HEK293 (cell line): ENCODE data around the gene ZNF865.

Experiments used
- BCL11A ChIP-seq: fragments of 450-650 bp; formaldehyde crosslinking; IDR thresholded peaks from 2 replicates; pipeline ENCODE4 v1.5.1; 2016; ENCODE audit warnings: low read depth, missing biosample characterization, missing genetic modification characterization
- CTCF ChIP-seq: fragments of 450-650 bp; formaldehyde crosslinking; IDR thresholded peaks from 2 replicates; pipeline ENCODE4 v1.5.1; 2016; ENCODE audit warnings: missing biosample characterization, missing genetic modification characterization
- HIC1 ChIP-seq: fragments of 450-650 bp; formaldehyde crosslinking; IDR thresholded peaks from 2 replicates; pipeline ENCODE4 v1.5.1; 2016; ENCODE audit warnings: missing biosample characterization, missing genetic modification characterization
- KLF1 ChIP-seq: fragments of 450-650 bp; formaldehyde crosslinking; IDR thresholded peaks from 2 replicates; pipeline ENCODE4 v1.5.1; 2016; ENCODE audit warnings: missing biosample characterization, missing genetic modification characterization
- KLF8 ChIP-seq: fragments of 450-650 bp; formaldehyde crosslinking; IDR thresholded peaks from 2 replicates; pipeline ENCODE4 v1.5.1; 2016; ENCODE audit warnings: missing biosample characterization, missing genetic modification characterization
- KLF9 ChIP-seq: fragments of 450-650 bp; formaldehyde crosslinking; IDR thresholded peaks from 2 replicates; pipeline ENCODE4 v1.5.1; 2016; ENCODE audit warnings: missing biosample characterization, missing genetic modification characterization, low read depth
- PRDM10 ChIP-seq: fragments of 450-650 bp; formaldehyde crosslinking; IDR thresholded peaks from 2 replicates; pipeline ENCODE4 v1.5.1; 2016; ENCODE audit warnings: missing biosample characterization, missing genetic modification characterization
- SP2 ChIP-seq: fragments of 450-650 bp; formaldehyde crosslinking; IDR thresholded peaks from 2 replicates; pipeline ENCODE4 v1.5.1; 2016; ENCODE audit warnings: missing biosample characterization, missing genetic modification characterization
- ZFP69B ChIP-seq: fragments of 450-650 bp; formaldehyde crosslinking; IDR thresholded peaks from 2 replicates; pipeline ENCODE4 v1.5.1; 2016; ENCODE audit warnings: missing biosample characterization, missing genetic modification characterization
- ZNF138 ChIP-seq: fragments of 450-650 bp; formaldehyde crosslinking; IDR thresholded peaks from 2 replicates; pipeline ENCODE4 v1.5.1; 2016; ENCODE audit warnings: missing biosample characterization, missing genetic modification characterization, borderline replicate concordance
- ZNF2 ChIP-seq: fragments of 450-650 bp; formaldehyde crosslinking; IDR thresholded peaks from 2 replicates; pipeline ENCODE4 v1.5.1; 2016; ENCODE audit warnings: missing biosample characterization, missing genetic modification characterization
- ZNF211 ChIP-seq: fragments of 450-650 bp; formaldehyde crosslinking; IDR thresholded peaks from 2 replicates; pipeline ENCODE4 v1.5.1; 2016; ENCODE audit warnings: low read depth, missing biosample characterization, missing genetic modification characterization
- ZNF266 ChIP-seq: fragments of 450-650 bp; formaldehyde crosslinking; IDR thresholded peaks from 2 replicates; pipeline ENCODE4 v1.5.1; 2016; ENCODE audit warnings: missing biosample characterization, missing genetic modification characterization, low read depth
- ZNF335 ChIP-seq: fragments of 450-650 bp; formaldehyde crosslinking; conservative IDR thresholded peaks from 2 replicates; pipeline ENCODE4 v1.5.1; 2016; ENCODE audit warnings: missing biosample characterization, missing genetic modification characterization
- ZNF518A ChIP-seq: fragments of 450-650 bp; formaldehyde crosslinking; conservative IDR thresholded peaks from 2 replicates; pipeline ENCODE4 v1.5.1; 2016; ENCODE audit warnings: low read depth, missing biosample characterization, missing genetic modification characterization
- ZNF610 ChIP-seq: fragments of 450-650 bp; formaldehyde crosslinking; IDR thresholded peaks from 2 replicates; pipeline ENCODE4 v1.5.1; 2016; ENCODE audit warnings: missing biosample characterization, missing genetic modification characterization, borderline replicate concordance
- ZNF692 ChIP-seq: fragments of 450-650 bp; formaldehyde crosslinking; IDR thresholded peaks from 2 replicates; pipeline ENCODE4 v1.5.1; 2016; ENCODE audit warnings: missing biosample characterization, missing genetic modification characterization
- ZSCAN23 ChIP-seq: fragments of 450-650 bp; formaldehyde crosslinking; IDR thresholded peaks from 2 replicates; pipeline ENCODE4 v1.5.1; 2016; ENCODE audit warnings: missing biosample characterization, missing genetic modification characterization
- ZSCAN30 ChIP-seq: fragments of 450-650 bp; IDR thresholded peaks from 2 replicates; pipeline ENCODE4 v1.5.1; 2018; ENCODE audit warnings: missing biosample characterization, mild to moderate bottlenecking, missing genetic modification characterization, moderate library complexity
- ZSCAN4 ChIP-seq: fragments of 450-650 bp; formaldehyde crosslinking; IDR thresholded peaks from 2 replicates; pipeline ENCODE4 v1.5.1; 2017; ENCODE audit warnings: missing biosample characterization, missing genetic modification characterization

The ZNF865 gene

GRCh38 chr19:55598719-55599467 is 6.6 kb upstream of the ZNF865 start (continued):
- TF ChIP-seq ZNF518A (tag by site-specific recombination): no peak
- peak; percentile 84; the same call in 1 of the 2 replicates for TF ChIP-seq ZSCAN30 (tag by site-specific recombination)
- TF ChIP-seq ZNF610 (tag by site-specific recombination): peak; percentile 75
- TF ChIP-seq ZNF692: peak; percentile 95
- peak; percentile 68 for TF ChIP-seq PRDM10 (tag by site-specific recombination)
- no peak for TF ChIP-seq ZNF335 (tag by site-specific recombination)
- no peak for TF ChIP-seq ZNF266
- TF ChIP-seq ZSCAN4: peak; percentile 12; the same call in 1 of the 2 replicates
- 0 out of 2 replicates have a peak, but pooled peaks have one; percentile 6 for TF ChIP-seq KLF1 (tag by site-specific recombination)
- TF ChIP-seq SP2 (tag by site-specific recombination): peak; percentile 92
- TF ChIP-seq ZNF2 (tag by site-specific recombination): peak; percentile 78
- peak; percentile 7; the same call in 1 of the 2 replicates for TF ChIP-seq CTCF (tag by site-specific recombination)
- TF ChIP-seq ZNF138 (tag by site-specific recombination): no peak
- TF ChIP-seq ZFP69B (tag by site-specific recombination): peak; percentile 92
- TF ChIP-seq KLF9 (tag by site-specific recombination): peak; percentile 95
- TF ChIP-seq ZNF211 (tag by site-specific recombination): no peak
- no peak for TF ChIP-seq ZSCAN23
- no peak for TF ChIP-seq KLF8 (tag by site-specific recombination)
- no peak for TF ChIP-seq BCL11A (tag by site-specific recombination)
- TF ChIP-seq HIC1: peak; percentile 97
